ENCODE results near the gene GPR162.
"Not testable (repeated sequence)": the region's sequence is repeated elsewhere in the genome, so short reads cannot be mapped to it uniquely, and the experiment has no call there.

The GPR162 gene

GRCh38 chr12:6854036-6854435 lies 32.4 kb downstream of the GPR162 start:
- DNase-seq (ENCODE audit: low read depth in 2 of 2): no peak

- no peak for DNase-seq (ENCODE audit: low read depth in 2 of 2)
Measured at GRCh38 chr12:6855322-6855721, 33.7 kb downstream of the GPR162 start.

DNA sequence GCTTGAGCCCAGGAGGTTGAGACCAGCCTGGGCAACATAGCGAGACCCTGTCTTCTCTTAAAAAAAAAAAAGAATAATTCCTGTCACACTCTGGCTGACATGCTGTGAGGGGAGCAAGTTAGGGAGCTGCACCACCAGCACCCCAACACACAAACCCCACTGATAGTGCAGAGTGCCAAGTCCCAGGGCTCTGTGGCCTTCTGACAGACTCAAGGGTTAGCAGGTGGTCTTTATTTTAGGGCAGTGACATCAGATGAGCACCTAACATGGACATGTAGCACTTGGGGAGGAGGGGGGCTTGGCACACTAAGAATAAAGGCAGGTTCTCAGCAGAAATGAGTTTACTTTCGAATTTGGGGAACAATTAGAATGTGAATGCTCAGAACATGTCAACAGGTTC lies 37.2 kb downstream of the GPR162 start:
- no peak for DNase-seq (ENCODE audit: low read depth in 2 of 2)

- DNase-seq (ENCODE audit: low read depth in 2 of 2): no peak
Measured at GRCh38 chr12:6860116-6860515, 38.5 kb downstream of the GPR162 start.

DNA sequence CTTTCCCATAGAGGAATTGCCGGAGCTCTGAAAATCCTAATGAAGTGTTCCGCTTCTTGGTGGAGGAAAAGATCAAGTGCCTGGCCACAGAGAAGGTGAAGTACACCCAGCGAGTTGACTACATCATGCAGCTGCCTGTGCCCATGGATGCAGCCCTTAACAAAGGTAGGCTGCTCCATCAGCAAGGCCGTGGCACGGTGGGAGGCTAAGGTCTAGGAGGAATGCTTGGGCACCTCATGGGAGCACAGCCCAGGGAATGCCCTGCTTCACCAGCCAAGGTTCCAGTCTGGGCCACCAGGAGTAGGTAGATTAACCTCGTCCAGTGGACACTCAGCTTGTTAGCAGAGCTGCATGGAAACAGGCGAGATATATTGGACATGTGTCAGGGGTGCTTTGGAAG lies 39.3 kb downstream of the GPR162 start:
- no peak for DNase-seq (ENCODE audit: low read depth in 2 of 2)

DNA sequence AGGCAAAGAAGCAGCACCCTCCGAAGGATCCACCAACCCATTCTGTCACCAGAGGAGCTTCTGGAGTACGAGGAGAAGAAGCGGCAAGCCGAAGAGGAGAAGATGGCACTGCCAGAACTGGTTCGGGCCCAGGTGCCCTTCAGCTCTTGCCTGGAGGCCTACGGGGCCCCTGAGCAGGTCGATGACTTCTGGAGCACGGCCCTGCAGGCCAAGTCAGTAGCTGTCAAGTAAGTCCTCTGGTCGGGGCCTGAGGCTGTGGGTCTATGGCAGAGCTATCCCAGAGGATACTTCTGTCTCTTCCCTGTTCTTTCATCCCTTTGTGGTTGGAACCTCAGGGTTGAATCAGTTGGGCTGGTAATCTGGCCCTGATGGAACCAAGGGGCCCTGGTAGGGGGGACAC lies 39.8 kb downstream of the GPR162 start:
- DNase-seq (ENCODE audit: low read depth in 2 of 2): no peak

DNA sequence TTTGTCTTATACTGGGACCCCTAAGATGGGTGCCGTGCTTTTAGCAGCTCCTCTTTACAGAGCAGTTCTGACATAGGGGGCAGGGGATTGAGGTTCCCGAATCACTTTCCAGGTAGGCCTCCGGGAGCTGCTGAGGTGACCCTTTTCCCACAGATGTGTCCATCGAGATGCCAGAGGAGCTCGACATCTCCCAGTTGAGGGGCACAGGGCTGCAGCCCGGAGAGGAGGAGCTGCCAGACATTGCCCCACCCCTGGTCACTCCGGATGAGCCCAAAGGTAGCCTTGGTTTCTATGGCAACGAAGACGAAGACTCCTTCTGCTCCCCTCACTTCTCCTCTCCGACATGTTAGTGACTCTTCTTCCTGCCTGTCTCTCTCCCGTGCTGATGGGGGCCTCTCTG lies 41.4 kb downstream of the GPR162 start:
- DNase-seq (ENCODE audit: low read depth in 2 of 2): no peak

DNA sequence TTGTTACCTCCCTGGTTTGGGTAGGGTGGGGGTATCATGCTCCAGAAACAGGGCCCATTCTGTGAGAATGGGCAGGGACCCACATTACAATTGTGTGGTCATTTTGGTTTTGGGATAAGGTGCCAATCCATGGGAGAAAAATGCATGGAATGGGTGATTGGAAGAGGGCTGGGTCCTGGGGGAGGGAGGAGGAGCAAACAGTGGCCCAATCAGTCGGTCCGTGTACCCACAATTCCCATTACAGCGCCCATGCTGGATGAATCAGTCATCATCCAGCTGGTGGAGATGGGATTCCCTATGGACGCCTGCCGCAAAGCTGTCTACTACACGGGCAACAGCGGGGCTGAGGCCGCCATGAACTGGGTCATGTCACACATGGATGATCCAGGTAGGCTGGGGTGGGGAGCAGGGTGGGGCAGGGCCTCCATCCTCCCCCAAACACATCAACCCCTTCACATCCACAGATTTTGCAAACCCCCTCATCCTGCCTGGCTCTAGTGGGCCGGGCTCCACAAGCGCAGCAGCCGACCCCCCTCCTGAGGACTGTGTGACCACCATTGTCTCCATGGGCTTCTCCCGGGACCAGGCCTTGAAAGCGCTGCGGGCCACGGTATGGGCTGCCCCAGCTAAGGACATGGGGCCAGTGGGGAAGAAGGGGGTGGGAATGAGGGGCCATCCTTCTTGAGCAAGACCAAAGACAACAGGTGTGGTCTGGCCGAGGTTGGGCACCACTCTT lies 42.1 kb downstream of the GPR162 start:
- DNase-seq (ENCODE audit: low read depth in 2 of 2): no peak

- not testable (repeated sequence) for DNase-seq (ENCODE audit: low read depth in 2 of 2)
Measured at GRCh38 chr12:6865307-6865706, 43.7 kb downstream of the GPR162 start.

DNA sequence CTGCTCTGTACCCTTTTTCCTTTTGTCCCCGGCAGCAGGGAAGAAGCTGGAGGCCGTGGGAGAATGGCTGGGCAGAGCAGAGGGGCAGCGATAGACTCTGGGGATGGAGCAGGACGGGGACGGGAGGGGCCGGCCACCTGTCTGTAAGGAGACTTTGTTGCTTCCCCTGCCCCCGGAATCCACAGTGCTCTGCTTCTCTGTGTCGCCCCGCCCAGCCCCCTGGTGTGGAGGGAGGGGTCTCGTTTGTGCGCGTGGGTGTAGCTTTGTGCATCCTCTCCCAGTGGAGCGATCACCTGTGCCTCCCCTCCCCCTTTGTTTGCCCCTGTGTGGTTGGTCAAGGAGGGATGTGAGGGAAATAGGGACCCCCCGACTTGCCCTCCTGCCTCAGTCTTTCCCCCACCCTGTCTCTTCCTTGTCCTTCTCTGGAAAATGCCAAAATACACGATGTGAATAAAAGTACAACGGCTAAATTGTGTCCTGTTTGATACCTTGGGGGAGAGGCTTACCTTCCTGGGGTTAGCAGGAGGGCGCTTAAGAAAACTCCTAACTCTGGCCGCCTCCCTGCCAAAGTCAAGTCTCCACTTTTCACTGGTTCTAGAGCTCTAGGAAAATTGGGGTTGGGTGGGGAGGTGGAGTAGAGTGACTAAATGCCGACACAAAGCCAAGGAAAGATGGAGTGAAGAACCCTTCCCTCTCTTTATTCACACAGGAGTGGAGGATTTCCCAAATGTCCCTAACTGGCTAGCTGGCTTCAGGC lies 44.7 kb downstream of the GPR162 start:
- DNase-seq (ENCODE audit: low read depth in 2 of 2): no peak

DNA sequence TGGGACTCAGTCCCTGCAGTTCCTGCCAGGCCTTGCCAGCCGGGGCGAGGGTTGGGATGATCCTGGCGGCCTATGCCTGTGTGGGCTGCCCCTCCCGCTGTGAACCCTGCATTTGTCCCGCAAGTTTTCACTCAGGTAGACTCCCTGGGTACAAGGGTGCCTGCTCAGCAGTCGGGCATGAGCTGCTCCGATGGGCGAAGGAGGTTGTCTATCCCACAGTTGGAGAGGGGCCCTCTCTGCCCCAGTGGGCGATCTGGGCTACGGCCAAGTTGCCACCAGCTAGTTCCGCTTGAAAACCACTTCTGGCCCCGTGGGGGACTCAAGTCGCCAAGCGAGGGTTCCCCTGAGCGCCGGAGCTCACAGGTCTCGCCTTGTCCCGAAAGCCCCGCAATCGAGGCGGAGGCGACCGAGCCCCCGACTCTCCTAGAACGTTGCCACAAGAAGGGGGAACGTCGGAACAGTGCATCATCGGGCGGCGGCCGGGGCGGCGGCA lies 45.3 kb downstream of the GPR162 start:
- no peak for DNase-seq (ENCODE audit: low read depth in 2 of 2)

DNA sequence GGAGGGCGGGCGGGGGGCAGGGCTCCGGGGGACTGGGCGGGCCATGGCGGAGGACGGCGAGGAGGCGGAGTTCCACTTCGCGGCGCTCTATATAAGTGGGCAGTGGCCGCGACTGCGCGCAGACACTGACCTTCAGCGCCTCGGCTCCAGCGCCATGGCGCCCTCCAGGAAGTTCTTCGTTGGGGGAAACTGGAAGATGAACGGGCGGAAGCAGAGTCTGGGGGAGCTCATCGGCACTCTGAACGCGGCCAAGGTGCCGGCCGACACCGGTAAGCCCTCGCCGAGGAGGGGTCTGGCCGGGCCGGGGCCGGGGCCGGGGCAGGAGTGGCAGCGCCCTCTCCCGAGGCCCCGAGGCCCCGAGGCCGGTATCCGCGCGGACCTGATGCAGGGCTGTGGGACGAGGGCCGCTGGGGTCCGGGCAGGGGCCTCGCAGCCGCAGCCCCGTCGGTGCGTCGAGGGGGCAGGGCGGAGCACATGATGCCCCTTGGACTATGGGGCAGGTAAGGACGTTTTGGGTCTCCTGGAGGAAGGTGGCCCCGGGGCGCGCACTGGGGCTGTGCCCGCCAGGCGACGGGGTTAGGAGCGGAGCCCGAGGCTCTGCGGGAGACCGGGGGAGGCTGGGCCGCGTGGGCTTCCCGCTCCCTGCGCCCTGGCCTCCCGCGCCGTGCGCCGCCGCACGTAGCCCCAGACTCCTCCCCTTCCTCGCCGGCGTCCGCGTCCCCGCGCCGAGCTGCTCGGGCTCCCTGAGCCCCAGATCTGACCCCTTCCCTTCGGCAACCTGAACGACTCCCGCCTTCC lies 46.0 kb downstream of the GPR162 start, which contains the start of gene TPI1:
Gene TPI1 (plus strand): TSS at position 119 of the 798 bp plus-strand sequence. CDS start 36 bp downstream, at position 155.
- peak; percentile 58 to 75 for DNase-seq (ENCODE audit: low read depth in 2 of 2)

DNA sequence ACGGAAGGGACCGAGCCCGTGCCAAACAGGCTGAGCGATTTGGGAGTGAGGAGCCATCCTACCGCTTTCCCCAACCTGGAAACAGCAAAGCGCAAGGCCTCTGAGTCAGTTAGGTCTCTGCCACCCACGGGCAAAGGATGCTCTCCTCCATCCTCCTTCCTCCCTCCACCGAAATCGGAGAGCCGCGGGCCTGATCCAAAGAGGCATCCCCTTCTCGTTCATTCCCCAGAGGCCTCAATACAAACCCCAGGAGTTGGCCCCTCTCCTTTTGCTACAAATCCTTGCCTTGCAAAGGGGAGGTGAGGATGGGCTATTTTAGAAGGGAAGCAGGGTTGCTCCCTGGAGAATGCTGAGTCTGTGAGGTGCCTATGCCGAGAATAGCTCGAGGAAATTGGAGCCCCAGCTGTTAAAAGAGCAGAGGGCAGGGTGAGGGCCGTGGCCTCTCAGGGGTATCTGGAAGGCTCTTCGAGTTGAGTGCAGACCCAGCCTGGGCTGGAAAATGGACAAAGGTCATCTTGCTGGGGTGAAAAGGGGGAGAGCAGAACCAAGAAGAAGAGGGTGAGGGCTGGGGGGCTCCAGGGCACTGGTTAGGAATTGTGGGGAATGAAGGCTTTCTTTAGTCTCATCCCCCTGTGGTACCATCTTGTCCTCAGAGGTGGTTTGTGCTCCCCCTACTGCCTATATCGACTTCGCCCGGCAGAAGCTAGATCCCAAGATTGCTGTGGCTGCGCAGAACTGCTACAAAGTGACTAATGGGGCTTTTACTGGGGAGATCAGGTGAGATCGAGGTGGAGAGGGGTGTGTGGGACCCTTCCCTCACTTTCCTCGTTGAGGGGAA lies 46.8 kb downstream of the GPR162 start:
- no peak for DNase-seq (ENCODE audit: low read depth in 2 of 2)

DNA sequence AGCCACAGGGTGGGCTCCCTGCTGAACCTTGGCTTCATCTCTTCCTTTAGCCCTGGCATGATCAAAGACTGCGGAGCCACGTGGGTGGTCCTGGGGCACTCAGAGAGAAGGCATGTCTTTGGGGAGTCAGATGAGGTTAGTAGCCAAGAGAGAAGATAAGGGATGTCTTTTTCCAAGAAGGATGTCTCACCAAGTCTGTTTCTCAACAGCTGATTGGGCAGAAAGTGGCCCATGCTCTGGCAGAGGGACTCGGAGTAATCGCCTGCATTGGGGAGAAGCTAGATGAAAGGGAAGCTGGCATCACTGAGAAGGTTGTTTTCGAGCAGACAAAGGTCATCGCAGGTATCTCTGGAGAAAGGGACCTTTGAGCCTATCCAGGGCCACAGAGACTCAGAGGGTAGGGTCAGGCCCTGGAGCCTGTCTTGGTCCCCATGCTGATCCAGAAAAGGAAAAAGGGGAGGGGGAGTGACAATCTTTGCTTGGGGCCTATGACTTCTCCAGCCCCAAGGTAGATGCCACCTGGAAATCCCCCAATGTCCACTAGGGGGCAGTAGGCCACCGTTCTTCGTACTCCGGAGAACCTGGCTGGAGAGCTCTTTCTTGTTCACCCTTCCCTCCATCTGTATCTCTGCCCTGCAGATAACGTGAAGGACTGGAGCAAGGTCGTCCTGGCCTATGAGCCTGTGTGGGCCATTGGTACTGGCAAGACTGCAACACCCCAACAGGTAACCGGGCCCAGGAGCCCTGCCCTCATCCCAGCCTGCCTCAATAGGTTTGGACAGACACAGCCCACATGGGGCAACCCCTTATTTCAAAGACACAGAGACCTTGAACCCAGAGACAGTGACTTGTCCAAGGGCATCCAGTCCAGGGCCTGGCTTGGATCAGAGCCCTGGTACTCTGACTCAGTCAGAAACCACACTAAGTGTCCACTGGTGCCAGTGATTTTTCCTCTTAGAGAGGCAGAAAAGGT lies 47.7 kb downstream of the GPR162 start:
- peak; percentile 69 to 77 for DNase-seq (ENCODE audit: low read depth in 2 of 2)

DNA sequence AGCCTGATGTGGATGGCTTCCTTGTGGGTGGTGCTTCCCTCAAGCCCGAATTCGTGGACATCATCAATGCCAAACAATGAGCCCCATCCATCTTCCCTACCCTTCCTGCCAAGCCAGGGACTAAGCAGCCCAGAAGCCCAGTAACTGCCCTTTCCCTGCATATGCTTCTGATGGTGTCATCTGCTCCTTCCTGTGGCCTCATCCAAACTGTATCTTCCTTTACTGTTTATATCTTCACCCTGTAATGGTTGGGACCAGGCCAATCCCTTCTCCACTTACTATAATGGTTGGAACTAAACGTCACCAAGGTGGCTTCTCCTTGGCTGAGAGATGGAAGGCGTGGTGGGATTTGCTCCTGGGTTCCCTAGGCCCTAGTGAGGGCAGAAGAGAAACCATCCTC lies 48.7 kb downstream of the GPR162 start:
- DNase-seq (ENCODE audit: low read depth in 2 of 2): not testable (repeated sequence)

DNA sequence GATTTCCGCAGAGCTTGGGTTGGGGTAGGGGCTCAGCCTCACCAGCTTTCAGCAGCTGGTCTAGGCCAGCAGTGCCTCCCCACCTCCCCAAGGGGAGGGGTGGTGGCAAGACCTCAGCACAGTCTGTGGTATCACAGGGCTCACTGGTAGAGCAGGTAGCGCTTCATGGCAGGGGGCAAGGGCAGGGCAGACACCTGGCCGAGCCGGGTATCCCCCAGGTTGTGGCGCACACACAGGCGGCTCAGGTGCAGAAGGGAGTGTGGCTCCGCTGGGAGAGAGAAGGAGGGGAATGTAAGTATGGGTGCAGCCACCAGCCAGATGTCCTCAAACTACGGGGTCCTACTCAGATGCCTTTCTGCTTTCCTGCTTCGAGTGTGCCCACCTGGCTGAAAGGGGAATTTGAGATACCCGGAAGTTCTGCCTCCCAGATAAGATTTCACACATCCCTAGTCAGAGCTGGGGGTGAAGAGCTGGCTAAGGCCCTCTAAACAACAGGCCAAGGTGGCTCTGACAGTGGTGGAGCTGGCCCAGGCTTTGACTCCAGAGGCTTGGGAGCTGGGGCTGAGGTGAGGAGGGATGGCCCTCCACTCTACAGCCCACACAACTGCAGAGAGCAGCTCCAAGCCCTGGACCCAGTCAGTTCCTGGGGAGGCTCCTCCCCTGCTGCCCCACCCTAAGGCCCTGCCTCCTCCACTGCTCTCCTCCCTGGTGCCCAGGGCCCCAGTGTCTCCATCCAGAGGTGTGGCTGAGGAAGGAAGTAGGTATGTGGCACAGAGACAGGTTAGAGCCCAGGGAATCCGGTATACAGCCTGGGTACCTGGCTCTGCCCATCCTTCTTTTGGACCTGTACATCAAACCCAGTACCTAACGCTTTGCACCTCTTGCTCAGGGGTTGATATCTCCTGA lies 49.7 kb downstream of the GPR162 start:
- no peak for DNase-seq (ENCODE audit: low read depth in 2 of 2)

- peak; percentile 66 to 73 for DNase-seq (ENCODE audit: low read depth in 2 of 2)
Measured at GRCh38 chr12:6872073-6873048, 50.7 kb downstream of the GPR162 start.
